Activated CD4-positive, alpha-beta T cell treated with anti-CD3 and anti-CD28 coated beads for 48 hours (primary cell): ENCODE data around the gene SIAH2.

Experiments
- DNase-seq: peaks from one replicate; pipeline ENCODE4 v3.0.0-alpha.2; 2020

SIAH2 gene

GRCh38 chr3:150747886-150748683 lies 14.9 kb downstream of the SIAH2 start:
- DNase-seq: no peak

GRCh38 chr3:150746791-150747590 lies 16.0 kb downstream of the SIAH2 start:
- no peak for DNase-seq

- DNase-seq: no peak
Measured at GRCh38 chr3:150745832-150746231, 17.1 kb downstream of the SIAH2 start.

GRCh38 chr3:150744919-150745211 lies 18.1 kb downstream of the SIAH2 start:
- DNase-seq: no peak

GRCh38 chr3:150744041-150744918 lies 18.7 kb downstream of the SIAH2 start:
- DNase-seq: no peak

GRCh38 chr3:150743508-150743907 lies 19.5 kb downstream of the SIAH2 start:
- no peak for DNase-seq

- DNase-seq: no peak
Measured at GRCh38 chr3:150742679-150743078, 20.3 kb downstream of the SIAH2 start.

- DNase-seq: no peak
Measured at GRCh38 chr3:150742141-150742523, 20.8 kb downstream of the SIAH2 start.

GRCh38 chr3:150741497-150742140 lies 21.4 kb downstream of the SIAH2 start:
- no peak for DNase-seq

- DNase-seq: peak; percentile 70
Measured at GRCh38 chr3:150740733-150741496, 22.1 kb downstream of the SIAH2 start.

GRCh38 chr3:150739877-150740645 lies 22.9 kb downstream of the SIAH2 start:
- DNase-seq: peak; percentile 46

GRCh38 chr3:150739200-150739863 lies 23.6 kb downstream of the SIAH2 start:
- no peak for DNase-seq

GRCh38 chr3:150738688-150739087 lies 24.3 kb downstream of the SIAH2 start:
- DNase-seq: no peak

- DNase-seq: peak; percentile 72
Measured at GRCh38 chr3:150737874-150738679, 24.9 kb downstream of the SIAH2 start.

GRCh38 chr3:150736903-150737832 lies 25.8 kb downstream of the SIAH2 start:
- DNase-seq: no peak

GRCh38 chr3:150736316-150736719 lies 26.7 kb downstream of the SIAH2 start:
- no peak for DNase-seq

- DNase-seq: no peak
Measured at GRCh38 chr3:150734795-150735119, 28.2 kb downstream of the SIAH2 start.

GRCh38 chr3:150733936-150734794 lies 28.8 kb downstream of the SIAH2 start:
- no peak for DNase-seq
